HG03457 (cell line): Measurements from ENCODE around the gene AIFM3.

Experiments used
- ATAC-seq: cut with Tn5 transposase; IDR thresholded peaks from one replicate; pipeline ENCODE4 v1.9.1; 2021; ENCODE audit warnings: moderate number of reproducible peaks; ENCODE audit not compliant: unreplicated experiment

AIFM3 gene

DNA sequence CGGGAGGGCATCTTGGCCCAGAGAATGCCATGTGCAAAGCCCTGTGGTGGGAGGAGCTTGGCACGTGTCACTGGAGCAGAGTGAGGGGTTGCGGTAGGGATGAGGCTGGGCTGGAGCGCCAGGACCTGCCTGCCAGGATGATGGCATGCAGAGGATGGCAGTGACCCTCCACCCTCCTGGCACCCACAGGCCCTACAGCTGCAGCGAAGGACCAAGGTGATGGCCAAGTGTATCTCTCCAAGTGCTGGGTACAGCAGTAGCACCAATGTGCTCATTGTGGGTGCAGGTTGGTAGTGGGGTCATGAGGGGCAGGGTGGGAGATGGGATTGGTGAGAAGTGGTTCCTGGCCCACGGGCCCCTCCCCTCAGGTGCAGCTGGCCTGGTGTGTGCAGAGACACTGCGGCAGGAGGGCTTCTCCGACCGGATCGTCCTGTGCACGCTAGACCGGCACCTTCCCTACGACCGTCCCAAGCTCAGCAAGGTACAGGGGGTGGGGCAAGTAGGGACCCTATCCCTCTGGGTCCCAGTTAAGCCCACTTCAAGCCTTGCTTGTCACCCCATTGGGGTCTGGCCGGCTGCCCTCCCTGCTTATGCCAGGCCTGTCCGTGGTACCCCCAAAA is 7.4 kb downstream of the AIFM3 start:
- ATAC-seq = no peak

DNA sequence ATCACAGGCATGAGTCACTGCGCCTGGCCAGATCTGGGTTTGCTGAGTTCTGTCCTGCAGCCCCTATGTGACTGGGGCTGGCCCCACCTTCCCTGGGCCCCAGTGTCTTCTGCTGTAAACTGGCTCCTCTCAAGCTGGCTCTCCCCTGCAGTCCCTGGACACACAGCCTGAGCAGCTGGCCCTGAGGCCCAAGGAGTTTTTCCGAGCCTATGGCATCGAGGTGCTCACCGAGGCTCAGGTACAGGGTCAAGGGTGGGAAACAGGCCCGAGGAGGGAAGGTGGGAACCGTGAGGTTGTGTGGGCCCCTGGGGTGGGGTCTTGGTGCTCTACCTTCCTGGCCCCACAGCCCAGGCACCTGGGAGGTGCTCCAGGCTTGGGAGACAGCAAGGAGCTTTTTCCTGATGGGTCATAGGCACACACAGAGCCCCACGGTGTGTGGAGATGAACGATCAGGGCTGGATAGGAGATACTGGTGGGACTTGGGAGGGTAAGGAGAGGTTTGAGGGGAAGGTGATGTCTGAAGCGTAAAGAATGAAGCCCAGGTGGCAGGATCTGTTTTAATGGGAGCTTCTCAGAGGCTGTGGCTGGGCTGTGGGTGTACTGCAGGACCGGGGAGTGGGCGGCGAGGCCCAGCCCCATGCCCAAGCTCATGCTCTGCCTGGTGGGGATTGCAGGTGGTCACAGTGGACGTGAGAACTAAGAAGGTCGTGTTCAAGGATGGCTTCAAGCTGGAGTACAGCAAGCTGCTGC is 8.7 kb downstream of the AIFM3 start:
- no peak for ATAC-seq

DNA sequence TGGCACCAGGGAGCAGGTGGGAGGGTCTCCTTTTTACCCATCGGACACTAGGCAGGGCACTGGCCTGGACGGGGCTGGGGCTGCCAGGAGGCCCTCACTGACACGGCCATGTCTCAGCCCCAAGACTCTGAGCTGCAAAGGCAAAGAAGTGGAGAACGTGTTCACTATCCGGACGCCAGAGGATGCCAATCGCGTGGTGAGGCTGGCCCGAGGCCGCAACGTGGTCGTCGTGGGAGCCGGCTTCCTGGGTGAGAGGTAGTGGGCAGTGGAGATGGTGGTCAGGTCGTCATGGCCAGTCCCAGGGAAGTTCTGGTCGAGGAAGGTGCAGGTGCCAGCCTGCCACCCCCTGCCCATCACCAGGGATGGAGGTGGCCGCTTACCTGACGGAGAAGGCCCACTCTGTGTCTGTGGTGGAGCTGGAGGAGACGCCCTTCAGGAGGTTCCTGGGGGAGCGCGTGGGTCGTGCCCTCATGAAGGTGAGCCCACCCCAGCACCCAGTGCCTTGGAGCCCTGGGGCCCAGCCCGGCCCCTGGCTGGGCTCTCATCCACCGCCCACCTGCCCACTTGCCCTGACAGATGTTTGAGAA is 9.3 kb downstream of the AIFM3 start:
- ATAC-seq = no peak

DNA sequence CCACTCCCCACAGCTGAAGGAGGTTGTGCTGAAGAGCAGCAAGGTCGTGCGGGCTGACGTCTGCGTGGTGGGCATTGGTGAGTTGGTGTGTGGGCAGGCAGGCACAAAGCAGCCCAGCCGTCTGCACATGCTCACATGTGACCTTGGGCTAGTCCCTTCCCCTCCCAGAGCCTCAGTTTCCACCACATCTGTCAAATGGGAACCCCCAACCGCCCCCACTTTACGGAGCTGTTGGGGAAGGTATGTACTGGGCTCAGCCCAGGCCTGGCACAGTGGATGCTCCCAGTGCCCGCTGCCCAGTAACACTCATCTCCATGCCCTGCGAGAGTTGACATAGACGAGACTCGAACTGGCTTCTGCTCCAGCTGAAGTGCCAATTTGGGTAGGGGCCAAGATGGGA is 10.0 kb downstream of the AIFM3 start:
- no peak for ATAC-seq

DNA sequence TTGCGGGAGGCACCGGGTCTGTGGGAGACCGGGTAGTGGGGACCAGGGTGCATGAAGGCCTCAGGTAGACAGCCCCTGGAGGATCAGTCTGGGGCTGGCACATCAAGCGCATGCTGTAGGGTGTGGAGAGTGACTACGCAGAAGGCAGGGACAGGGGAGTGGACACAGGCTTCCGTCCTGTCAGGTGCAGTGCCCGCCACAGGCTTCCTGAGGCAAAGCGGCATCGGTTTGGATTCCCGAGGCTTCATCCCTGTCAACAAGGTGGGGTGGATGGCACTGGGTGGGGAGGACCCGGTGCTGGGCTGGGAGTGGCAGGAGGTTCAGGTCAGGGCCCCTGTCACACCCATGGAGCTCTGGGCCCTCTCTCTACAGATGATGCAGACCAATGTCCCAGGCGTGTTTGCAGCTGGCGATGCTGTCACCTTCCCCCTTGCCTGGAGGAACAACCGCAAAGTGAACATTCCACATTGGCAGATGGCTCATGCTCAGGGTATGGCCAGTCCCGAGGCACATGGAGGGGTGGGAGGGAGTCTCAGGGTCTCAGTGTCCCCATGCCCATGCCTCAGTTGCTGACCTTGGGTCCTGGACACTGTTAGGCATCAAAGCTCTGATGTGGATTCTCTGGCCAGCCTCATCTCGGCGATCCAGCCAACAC is 10.6 kb downstream of the AIFM3 start:
- no peak for ATAC-seq

DNA sequence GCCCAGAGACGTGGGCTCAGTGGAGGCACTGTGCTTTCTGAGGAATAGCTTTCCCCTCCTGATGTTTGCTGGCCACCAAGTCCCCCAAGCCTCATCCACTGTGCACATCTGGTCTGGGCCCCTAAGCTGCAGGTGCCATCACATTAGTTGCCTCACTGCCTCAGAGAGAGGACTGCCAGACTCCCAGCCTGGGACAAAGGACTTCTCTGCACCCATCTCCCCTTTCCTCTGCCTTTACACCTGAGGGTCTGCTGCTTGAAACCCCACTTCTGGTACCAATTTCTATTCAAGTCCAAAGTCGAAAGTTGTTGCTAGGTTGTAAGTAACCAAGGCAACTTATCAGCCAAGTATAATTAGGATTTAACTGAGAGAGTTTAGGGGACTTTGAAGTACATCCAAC is 11.4 kb downstream of the AIFM3 start:
- no peak for ATAC-seq

DNA sequence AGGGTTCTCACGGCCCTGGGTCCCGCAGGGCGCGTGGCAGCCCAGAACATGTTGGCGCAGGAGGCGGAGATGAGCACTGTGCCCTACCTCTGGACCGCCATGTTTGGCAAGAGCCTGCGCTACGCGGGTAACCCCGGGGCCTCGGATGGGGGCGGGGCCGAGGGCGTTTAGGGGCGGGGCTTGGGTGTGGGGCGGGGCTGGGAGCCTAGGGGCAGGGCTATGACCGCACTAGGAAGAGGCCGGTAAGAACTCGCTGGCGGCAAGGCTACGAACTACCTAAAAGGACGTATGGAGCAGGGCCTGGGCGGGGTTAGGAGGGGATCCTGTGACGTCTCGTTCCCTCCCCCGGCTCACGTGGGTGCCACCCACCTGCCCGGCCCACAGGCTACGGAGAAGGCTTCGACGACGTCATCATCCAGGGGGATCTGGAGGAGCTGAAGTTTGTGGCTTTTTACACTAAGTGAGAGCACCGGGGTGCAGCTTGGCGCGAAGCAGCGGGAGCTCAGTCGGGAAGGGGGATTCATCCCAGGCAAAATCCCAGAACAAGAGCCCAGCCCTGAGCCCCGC is 12.3 kb downstream of the AIFM3 start:
- ATAC-seq = no peak

DNA sequence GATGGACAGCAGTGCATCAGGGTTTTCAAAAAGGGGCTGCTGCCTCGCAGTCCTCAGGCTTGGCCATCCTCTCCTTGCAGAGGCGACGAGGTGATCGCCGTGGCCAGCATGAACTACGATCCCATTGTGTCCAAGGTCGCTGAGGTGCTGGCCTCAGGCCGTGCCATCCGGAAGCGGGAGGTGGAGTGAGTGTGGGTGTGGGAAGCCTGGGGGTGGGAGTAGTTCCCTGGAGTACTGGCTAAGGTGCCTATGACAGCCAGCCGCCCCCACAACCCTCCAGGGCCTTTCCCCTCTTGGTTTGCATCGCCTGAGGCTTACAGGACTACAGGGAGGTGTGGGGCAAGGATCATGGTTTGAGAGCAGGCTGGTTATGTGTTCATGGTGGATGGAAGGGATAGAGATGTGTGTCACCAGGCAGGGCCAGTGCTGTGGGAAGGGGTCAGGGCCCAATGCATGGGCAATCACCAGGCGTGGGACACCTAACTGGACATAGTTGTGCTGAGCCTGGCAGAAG is 12.9 kb downstream of the AIFM3 start:
- ATAC-seq = no peak

DNA sequence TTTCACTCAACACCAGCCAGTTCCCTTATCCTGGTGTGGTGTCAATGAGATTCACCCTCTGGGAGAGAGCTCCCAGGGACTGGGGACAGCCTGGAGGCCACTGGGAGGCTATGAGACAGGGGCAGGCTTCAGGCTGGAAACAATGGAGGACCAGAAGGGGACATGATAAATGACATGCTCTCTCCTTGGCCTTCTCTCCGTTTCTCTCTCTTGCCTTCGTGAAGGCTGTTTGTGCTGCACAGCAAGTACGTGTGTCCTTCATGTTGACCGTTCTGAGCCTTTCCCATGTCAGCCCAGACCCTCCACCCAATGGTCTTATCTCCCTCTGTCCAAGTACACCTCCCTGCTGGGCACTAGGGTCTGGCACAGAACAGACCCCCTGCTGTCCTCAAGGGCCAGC is 13.5 kb downstream of the AIFM3 start:
- ATAC-seq = no peak

DNA sequence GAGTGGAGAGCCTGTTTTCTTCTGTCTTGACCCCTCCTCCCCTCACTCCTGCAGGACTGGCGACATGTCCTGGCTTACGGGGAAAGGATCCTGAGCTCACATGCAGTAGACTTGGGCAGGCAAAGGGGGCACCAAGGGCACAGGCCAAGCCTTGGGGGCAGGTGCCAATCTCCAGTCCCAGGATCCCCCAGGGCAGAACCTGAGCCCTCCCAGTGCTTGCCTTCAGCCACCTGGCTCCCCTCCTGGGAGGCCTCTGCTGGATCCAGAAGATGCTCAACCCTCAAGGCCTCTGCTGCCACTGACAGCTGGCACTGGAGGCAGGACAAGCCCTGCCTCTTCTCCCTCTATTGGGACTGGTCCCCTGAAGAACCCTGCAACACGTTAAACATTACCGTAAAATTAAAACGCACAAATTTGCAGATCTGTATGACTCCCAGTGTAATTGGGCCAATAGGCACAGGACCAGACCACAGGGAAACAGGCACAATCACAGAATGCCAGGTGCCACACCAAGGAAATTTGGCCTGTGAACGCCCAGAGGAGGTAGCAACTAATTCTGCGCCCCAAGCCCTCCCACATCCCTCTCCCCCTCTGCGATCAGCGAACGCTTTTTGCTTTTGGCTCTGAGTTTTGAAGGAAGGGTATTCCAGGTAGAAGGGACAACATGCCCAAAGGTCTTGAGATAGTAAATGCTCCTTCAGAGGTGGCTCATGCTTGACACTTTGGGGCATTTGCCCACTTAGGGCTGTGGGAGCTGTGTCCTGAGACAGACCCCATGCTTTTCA is 14.1 kb downstream of the AIFM3 start:
- no peak for ATAC-seq

DNA sequence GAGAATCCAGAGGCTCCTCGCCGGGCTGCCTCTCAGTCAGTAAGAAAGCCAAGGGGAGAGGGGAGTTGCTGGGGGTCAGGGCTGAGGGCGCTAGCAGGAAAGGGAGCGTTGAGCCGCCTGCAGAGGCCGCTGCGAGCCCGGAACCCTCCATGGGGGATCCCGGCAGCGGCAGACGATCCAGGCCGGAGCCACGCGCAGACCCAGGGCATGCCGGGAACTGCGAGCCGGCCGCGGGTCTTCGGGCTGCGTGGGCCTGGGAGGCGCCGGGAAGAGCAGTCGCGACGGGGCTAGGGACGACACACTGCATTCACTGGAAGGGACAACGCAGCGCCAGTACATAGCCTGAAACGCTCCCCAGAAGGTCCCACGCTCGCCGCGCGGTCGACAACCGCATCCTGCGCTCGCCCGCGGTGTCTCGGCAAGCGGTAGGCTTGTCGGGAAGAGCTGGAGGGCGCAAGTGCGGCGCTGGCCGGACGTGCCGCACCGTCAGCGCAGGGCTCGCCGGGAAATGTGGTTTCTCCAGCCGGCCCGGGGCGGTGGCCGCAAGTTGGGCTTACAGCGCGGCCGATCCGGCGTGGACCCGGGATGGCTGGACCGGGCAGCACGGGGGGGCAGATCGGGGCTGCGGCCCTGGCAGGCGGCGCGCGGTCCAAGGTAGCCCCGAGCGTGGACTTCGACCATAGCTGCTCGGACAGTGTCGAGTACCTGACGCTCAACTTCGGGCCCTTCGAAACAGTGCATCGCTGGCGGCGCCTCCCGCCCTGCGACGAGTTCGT is 14.9 kb downstream of the AIFM3 start, which contains the start of gene LZTR1:
Gene LZTR1, plus strand, starts transcription at position 511 of the 776 bp plus-strand sequence. Its CDS starts 75 bp downstream, at position 586.
- peak; percentile 55 for ATAC-seq

DNA sequence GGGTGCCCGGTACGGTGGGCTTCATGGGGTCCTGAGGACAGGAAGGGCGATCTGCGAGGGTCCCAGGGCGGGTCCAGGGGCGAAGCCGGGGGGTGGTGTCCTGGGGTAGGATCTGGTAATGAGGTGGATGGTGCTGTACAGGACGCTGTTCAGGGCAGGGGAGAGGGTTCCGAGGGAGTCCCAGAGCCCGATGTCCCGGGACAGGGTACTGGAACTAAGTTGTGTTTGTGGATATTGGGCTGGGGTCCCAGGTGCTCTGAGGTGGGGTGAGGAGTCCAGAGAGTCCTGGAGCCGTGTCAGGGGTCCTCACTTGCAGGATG is 15.5 kb downstream of the AIFM3 start:
- peak; percentile 14 for ATAC-seq

DNA sequence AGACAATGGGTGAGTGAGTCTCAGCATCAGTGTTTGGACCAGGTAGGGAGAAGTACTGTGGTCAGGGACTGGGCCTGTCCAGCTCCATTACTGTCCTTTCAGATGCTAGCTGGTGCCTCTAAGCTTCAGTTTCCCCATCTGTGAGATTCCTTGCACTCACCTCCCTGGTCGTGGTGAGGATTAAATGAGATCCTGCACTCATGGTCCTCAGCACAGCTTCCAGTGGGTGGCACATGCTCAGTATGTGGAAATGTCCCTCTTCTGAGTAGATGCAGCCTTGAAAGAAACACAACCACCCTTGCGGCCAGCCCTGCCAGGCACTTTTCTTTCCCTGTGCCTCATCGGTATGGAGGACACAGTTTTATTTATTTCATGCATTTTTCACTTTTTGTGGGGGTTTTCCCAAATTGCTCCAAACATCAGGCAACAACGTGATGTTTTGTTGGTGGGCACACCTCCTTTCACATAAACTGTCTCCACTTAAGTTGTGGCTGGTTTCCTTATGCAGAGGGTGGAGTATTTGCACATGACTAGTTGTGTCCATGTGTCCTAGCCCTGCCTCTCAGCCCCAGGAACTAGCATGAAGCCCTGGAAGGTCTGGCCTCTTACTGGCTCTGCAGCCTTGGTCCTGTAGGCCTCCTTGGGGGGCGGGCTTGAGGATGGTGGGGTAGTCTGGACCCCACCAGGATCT is 16.2 kb downstream of the AIFM3 start:
- no peak for ATAC-seq

DNA sequence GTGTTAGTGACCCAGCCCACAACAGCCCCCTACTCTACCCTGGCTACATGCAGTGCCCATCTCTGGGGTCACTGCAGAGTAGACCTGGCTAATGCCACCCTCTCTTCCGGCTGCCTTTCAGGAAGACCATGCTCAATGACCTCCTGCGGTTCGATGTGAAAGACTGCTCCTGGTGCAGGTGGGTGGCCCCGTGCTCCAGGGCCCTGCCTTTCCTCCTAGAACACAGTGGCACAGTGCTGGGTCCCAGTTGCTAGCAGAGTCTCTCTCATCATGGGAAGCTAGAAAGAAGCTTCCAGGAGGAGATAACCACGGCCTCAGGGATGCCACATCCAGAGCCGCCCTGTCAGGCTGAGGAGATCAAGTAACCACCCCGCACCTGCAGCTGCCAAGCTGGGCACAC is 18.7 kb downstream of the AIFM3 start:
- no peak for ATAC-seq

DNA sequence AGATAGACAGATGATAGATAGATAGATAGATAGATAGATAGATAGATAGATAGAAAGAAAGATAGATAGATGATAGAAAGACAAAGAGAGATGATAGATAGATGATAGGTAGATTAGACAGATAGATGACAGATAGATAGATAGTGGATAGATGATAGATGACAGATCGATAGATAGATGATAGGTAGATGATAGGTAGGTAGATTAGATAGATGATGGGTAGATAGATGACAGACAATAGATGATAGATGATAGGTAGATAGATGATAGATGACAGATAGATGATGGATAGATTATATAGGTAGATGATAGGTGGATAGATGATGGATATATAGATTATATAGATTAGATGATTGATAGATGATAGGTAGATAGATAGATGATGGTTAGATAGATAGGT is 19.3 kb downstream of the AIFM3 start:
- ATAC-seq = no peak

DNA sequence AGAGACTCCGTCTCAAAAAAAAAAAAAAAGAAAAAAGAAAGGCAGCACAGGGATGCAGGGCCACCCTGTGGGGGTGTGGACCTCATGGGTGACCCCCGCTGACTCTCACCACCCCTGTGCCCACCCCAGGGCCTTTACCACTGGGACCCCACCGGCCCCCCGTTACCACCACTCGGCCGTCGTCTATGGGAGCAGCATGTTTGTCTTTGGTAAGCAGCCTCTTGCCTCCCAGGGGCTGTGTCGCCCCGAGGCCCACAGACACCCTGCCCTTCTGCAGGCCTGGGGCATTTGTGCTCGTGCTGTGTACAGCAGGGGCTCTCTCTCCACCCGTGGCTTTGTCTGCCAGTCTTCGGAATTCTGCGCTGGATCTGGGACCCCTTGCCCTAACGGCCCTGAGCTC is 20.3 kb downstream of the AIFM3 start:
- ATAC-seq = no peak

DNA sequence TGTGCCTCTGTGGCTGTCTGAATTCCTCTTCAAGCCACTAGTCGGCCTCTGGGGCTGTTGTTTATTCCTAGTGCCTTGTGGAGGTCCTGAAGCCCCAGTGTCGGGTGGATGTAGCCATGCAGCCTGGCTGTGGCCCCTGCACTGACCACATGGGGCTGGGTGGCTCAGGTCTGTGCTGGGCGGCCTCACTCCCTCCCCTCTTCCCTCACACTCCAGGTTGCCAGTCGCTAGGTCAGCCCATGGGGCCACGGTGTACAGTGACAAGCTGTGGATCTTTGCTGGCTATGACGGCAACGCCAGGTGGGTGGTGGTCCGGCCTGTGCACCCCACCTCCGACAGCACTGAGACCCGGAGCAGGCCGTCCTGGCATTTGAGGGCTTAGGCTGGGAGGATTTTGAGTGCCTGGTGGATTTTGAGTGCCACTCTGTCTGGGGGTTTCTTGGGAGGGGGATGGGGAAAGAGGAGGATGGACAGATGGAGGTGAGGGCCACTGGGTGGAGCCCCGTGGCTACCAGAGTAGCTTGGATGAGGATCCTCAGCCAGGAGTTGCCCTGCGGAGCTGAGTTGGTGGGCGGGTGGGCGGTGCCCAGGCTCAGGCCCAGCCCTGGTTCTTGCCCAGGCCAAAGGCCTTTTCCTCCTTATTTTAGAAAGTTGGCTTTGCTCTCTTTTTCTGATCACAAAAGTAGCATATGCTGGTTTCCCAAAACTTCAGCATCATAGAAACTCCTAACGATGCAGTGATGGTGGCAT is 21.7 kb downstream of the AIFM3 start:
- ATAC-seq = no peak

DNA sequence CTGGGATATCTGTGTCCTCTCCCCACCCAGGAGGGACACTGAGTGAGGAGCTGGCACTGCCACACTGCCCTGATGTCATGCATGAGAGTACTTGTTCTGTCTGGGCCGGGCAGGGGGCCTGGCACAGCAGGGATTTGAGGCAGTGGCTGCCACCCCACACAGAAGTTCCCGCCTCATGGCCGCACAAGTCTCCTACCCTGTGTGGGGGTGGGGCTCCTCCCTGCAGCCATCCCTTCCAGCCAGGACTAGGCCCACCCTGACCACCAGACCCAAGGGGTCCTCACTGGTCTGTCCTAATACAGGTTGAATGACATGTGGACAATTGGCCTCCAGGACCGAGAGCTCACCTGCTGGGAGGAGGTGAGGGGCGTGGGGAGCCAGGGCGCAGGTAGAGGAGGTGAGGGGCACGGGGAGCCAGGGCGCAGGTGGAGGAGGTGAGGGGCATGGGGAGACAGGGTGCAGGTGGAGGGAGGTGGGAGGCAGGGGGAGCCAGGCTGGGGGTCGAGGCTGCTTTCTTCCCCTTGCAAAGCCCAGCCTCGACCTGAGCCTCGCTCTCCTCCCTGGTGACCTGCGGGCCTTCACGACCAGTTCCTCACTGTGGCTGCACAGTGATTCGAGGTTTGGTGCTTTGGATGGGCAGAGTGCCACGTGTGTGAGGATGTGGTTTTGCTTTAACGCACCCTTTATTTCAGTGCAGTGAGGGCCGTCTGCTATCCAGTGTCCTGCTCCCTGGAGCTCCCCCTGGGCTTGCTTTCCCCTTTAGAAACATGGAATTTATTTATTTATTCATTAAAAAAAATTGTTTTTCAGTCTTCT is 22.5 kb downstream of the AIFM3 start:
- ATAC-seq = no peak
